CD4-positive, alpha-beta T cell treated with Interleukin-4 for 4 hours (primary cell): ENCODE measurements around the gene NPAP1.
"Not testable (repeated sequence)": the region's sequence is repeated elsewhere in the genome, so short reads cannot be mapped to it uniquely, and the experiment has no call there.

Experiments used
- DNase-seq: peaks from one replicate; pipeline ENCODE4 v3.0.0-alpha.2; 2020

NPAP1 gene

GRCh38 chr15:24675332-24676144 is at the start of gene NPAP1:
Gene NPAP1, plus strand, starts transcription at chr15:24675775. Its CDS starts 93 bp downstream, at chr15:24675868.
- DNase-seq = no peak

- no peak for DNase-seq
Measured at GRCh38 chr15:24627443-24627842, 48.1 kb upstream of the NPAP1 start.

- DNase-seq = no peak
Measured at GRCh38 chr15:24633082-24633481, 42.5 kb upstream of the NPAP1 start.

GRCh38 chr15:24639412-24639811 is 36.2 kb upstream of the NPAP1 start:
- not testable (repeated sequence) for DNase-seq

- no peak for DNase-seq
Measured at GRCh38 chr15:24645627-24646026, 29.9 kb upstream of the NPAP1 start.

- DNase-seq = no peak
Measured at GRCh38 chr15:24659622-24660021, 16.0 kb upstream of the NPAP1 start.

GRCh38 chr15:24662991-24663390 is 12.6 kb upstream of the NPAP1 start:
- DNase-seq = no peak

- DNase-seq = no peak
Measured at GRCh38 chr15:24676431-24676830, 856 bp downstream of the NPAP1 start.

GRCh38 chr15:24678485-24678884 is 2.9 kb downstream of the NPAP1 start:
- DNase-seq = no peak

- no peak for DNase-seq
Measured at GRCh38 chr15:24682002-24682401, 6.4 kb downstream of the NPAP1 start.

- DNase-seq = not testable (repeated sequence)
Measured at GRCh38 chr15:24682905-24683304, 7.3 kb downstream of the NPAP1 start.

GRCh38 chr15:24683736-24684135 is 8.2 kb downstream of the NPAP1 start:
- no peak for DNase-seq

- DNase-seq = no peak
Measured at GRCh38 chr15:24684313-24684712, 8.7 kb downstream of the NPAP1 start.

- no peak for DNase-seq
Measured at GRCh38 chr15:24696201-24696600, 20.6 kb downstream of the NPAP1 start.

GRCh38 chr15:24696842-24697241 is 21.3 kb downstream of the NPAP1 start:
- no peak for DNase-seq

GRCh38 chr15:24718289-24719082 is 42.9 kb downstream of the NPAP1 start:
- no peak for DNase-seq

- no peak for DNase-seq
Measured at GRCh38 chr15:24729760-24730159, 54.2 kb downstream of the NPAP1 start.
